Stimulated activated CD8-positive, alpha-beta memory T cell treated with anti-CD3 and anti-CD28 coated beads, Interleukin-15, amount 100 ng/mL, for 48 hours (primary cell): ENCODE measurements around the gene IMPDH2.

Source experiments
- DNase-seq, 2 donors: peaks; one replicate each; pipeline ENCODE4 v3.0.0-alpha.2; 2020; ENCODE audit warnings: low read depth in 2 of 2

The IMPDH2 gene

DNA sequence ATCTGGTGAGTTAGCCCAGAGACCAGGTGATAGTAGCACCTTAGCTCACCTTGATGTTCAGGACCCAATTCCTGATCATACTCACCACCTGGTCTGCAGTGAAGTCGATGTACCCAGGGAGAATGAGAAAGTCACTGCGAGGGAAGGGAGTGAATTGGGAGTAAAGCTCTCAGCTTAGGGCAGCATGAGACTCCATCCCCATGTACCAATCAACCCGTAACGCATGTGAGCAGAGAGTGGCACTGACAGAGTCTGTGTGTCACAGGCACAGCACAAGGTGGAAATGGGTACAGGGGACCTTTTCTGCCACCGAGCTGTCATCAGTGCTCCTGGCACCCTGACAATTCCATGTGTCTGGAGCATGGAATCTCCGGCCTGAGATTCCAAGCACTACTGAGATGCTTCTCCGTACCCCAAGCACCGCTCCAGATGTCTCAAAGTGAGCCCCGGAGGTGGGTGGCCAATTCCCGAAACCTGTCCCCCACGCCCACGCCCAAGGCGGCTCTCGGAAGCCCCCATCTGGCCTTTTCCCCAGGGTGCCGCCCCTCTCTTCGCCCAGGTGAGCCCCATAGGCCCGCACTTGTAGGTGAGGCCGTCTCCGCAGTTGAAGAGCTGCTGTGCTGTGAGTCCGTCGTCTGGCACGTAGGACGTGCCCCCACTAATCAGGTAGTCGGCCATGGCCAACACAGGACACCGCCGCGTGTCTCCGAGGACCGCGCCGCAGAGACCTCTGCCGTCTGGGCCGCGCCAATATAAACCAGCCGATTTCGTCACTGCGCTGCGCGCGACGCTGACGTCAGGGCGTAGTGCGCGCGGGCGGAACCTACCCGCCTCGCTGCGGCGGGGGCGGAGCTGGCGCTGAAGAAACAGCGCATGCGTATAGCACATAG lies at the start of gene IMPDH2:
Gene IMPDH2, minus strand, starts transcription at position 726 of the 890 bp plus-strand sequence. Its CDS starts 48 bp downstream, at position 678.
- DNase-seq, result peak; percentile 89 to 92

DNA sequence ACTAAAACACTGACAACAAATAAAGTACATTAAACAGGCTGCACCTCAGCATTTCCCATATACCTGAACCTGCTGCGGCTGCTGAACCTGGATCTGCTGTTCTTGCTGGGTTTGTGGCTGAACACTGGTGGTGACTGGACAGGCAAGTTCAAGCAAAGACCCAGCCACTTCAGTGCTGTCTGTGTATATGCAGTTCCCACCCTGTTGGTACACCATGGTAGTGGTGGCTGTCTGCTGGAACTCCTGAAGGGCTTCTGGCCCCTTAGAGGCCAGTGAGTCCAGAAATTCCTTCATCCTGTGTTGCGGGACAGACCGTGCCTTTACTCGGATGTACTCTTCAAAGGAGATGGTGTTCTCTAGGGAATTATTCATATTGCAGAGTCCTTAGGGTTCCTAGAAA lies 47.4 kb upstream of the IMPDH2 start:
- DNase-seq, result no peak

DNA sequence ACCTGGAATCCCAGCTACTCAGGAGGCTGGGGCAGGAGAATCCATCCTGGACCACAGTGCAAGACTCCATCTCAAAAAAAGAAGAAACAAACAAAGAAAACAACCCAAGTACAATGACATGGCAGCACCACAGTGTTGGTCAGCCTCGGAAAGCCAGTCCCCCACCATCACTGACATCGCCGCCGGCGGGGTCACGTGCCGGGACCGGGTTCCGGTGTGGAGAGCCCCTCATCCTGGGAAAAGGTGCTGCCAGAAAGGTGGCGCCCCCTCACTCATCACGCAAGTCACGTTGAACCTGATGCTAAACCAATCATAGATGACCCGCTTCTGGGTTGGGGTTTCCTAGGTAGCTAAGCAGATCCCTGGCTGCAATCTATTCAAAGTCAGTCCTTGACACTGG lies 46.9 kb upstream of the IMPDH2 start:
- DNase-seq, result no peak

DNA sequence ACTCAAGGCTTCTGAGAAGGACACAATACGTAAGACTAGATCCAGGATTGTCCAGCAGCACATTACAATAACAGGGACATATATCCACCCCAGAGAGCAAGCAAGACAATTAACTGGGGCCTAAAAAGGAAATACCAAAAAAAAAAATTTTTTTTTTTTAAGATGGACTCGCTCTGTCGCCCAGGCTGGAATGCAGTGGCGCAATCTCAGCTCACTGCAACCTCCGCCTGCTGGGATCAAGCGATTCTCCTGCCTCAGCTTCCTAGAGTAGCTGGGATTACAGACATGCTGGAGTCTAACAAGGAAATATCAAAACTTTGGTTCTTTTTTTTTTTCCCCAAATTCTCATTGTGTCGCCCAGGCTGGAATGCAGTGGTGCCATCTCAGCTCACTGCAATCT lies 28.8 kb upstream of the IMPDH2 start:
- no peak for DNase-seq

DNA sequence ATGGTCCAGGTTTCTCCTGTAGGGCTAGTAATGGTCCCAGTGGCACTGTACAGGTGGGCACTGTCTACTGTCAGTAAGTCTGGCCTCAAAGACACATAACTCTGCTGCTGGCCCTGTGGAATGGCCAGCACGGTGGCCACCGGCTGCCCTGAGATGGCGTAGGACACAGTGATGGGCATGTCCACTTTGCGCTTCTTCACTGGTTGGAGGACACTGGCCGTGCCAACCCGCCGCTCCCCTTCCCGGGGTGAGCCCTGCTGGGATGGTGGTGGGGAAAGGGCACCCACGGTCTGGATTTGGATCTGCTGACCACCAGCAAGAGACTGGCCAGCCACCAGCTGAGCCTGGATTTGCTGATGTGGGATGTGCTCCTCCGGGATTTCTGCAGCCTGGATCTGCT lies 28.1 kb upstream of the IMPDH2 start:
- DNase-seq, result no peak

DNA sequence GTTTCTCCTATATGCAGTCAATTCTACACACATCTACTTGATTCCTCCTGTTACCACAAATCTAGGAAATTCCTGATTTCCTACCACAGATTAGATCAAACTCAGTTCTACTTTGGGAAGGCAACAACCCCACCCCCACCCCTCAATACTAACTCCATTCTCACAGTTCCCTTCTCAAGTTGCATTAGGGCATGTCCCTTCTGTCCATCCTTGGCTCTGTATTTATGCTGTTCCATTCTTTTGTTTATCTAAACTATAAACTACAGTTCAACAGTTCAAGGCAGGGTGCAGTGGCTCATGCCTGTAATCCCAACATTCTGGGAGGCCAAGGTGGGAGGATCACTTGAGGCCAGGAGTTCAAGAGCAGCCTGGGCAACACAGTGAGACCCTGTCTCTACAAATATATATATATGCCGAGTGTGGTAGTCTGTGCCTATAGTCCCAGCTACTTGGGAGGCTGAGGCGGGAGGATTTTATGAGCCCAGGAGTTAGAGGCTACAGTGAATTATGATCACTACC lies 25.2 kb upstream of the IMPDH2 start:
- no peak for DNase-seq

DNA sequence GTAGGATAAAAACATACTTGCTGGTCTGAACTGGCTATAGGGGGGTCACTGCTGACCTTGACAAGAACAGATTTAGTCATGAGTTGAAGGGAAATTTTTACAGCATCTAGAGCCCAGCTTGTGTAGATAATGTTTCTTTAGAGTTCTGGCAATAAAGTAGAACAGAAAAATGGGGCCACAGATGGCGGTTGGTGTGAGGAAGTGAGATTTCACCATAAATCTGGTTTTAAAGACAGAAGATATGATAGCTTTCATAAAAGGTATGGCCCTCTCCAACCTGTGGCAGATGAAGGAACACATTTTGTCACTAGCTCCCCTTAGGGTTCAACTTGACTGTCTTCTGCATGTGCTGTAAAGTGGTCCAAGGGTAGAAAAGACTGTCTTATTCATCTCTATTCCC lies 24.3 kb upstream of the IMPDH2 start:
- no peak for DNase-seq

DNA sequence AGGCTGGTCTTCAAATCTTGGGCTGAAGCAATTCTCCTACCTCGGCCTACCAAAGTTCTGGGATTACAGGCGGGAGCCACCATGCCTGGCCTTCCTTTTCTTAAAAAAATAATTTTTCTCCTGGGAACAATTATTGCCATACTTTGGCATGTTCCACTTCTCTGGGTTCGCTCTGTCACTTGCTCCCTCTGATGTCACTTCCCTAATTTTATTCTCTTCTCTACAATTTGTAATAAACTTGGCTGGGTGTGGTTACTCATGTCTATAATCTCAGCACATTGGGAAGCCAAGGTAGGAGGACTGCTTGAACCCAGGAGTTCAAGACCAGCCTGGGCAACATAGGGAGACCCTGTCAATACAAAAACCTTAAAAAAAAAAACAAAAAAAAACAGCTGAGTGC lies 6.1 kb upstream of the IMPDH2 start:
- DNase-seq, result no peak

DNA sequence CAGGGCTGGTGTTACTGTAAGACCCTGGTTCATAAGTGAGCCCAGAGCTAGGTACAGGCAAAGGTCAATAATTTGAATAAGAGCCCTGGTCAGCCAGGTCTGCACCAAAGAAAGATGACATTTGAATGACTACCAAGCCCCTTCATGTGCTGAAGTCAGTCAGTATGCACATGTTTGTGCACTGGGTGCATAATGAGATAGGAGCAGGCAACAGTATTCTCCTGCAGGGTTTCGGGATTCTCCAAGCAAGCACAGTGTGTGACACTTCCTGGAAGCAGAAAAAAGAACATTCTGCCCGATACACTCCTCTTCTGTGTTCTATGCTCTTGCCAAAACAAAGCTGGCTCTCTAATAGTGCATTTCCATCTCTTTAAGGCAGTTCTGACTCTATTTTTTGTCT lies 5.5 kb upstream of the IMPDH2 start:
- no peak for DNase-seq

DNA sequence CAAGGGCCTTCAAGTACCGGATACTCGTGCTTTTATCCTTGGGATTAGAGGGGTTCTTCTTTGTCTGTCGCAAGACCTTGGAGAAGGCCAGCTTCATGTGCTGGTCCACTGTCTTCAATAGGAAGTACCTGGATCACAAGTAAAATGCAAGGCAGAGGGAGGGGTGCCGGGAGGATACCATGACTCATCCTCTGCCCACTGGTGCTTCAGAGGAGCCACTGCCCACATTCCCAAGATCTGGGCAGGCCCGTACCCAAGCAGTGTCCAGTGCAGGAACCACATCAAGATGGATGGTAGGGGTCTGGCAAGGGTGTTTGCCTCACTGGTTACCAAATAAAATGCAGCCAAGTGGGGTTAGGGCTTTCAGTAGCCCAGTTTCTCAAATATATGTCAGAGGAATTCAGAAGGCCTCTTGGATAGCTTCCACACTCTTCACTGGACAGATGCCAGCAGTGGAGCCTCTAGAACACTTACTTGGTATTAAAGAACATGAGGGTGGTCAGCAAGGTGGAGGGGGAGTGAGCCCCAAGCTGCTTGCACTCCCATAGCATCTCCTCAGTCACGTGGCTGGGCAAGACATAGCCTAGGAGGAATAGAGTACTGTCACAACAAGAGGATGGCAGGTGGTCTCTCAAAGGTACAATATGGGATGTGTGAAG lies 3.6 kb upstream of the IMPDH2 start:
- no peak for DNase-seq

DNA sequence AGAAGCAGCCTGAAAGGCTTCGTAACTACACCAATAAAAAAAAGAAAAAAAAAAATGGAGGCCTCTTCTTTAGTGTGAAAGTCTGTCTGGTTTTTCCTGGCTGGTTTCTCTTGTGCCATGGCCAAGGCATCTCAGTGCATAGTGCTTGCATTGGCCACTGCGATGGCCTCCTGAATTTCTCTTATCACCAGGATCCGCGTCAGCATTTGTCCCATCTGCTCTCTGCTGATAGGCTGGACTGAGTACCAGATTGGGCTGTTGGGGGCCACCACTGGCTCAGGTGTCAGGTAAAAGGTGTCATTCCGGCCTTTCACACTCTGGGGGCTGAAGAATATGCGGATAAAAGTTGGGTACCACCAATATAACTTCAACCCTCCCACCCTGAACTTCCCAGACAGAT lies 1.1 kb upstream of the IMPDH2 start:
- no peak for DNase-seq

DNA sequence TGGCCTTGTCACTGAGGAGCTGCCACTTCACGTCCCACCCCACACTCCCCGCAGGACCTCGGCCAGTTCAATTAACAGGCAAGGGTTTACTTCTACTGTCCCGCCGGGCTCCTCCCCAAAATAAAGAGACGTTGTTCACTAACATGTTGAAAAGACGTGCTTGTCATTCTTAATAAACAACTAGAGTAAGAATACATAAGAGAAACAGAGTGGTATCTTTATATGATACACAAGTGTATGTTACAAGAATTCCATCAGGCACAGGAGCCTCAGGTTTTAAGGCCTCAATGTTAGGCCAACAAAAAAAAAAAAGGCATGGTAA lies 326 bp upstream of the IMPDH2 start:
- no peak for DNase-seq

DNA sequence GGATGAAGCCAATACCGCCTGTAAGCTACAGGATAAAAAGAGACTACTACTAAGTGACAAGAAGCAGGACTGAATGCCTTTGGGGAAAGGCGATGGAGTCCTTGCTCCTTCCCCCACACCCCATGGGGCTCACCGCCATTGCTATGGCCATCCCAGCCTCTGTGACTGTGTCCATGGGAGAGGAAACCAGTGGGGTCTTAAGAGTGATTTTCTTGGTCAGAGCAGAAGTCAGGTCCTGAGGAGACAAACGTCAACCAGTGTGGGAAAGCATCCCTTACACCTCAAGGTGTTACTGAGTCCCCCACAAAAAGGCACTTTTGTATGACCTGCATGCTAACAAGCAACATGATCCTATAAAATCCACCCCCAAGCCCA lies 913 bp downstream of the IMPDH2 start:
- no peak for DNase-seq

DNA sequence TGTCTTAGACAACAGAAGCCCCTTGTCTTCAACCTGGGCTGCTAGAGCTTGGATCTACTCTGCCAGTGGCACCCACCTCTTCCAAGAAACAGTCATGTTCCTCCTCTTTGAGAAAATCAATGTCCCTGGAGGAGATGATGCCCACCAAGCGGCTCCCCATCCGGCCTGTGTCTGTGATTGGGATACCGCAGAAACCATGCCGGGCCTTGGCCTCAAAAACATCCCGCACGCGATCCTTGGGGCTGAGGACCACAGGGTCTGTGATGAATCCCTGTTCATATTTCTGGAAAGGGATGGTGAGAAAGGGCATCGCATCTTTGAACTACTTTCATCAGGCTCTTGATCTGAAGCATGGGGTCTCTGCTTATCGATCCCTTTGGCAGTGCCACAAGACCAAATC lies 1.6 kb downstream of the IMPDH2 start:
- DNase-seq, result no peak

DNA sequence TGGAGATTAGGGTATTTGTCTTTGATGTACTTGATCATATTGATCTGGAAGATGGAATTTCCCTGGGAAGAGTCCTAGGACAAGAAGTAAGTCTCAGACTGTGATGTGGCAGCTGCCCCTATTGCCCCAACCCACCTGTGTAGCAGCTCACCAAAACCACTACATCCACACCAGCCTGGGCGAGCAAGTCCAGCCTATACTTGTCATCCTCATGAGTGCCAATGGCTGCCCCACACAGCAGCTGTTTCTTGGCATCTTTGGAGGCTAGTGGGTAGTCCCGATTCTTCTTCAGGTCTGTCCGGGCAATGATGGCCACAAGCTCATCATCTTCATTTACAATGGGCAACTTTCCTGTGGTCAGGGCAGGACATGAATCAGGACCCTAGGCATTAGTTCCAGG lies 2.7 kb downstream of the IMPDH2 start:
- DNase-seq, result no peak

DNA sequence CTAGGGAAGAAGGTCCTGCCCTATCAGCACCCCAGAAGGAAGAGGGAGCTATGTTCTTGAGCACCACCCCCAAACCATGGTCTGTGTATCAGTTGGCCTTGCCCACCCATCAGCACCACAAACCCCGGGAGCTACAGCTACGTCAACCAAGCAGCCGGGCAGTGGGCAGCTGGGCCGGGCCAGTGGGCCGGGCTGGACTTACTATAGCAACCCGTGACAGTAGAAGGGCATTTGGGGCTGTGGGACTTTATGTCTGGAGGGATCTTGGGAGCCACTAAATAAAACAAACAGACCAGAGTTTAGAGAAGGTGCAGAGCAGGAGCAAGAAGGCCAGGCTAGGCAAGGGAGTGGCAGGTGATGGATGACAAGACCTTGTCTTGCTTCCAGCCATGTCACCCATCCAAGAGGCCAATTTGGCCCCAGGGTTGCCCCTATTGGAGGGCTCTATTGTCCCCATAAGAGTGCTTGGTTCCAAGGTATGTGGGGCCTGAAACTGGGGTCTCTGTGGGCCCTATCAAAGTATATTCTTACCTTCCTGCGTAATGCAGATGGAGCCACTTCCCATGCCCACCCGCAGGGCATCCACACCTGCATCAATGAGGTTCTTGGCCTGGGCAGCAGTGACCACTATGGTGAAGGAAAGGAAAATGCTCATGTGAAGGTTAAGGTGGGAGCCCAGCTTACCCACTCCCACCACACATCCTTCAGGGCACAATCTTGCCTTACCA lies 3.2 kb downstream of the IMPDH2 start:
- no peak for DNase-seq

DNA sequence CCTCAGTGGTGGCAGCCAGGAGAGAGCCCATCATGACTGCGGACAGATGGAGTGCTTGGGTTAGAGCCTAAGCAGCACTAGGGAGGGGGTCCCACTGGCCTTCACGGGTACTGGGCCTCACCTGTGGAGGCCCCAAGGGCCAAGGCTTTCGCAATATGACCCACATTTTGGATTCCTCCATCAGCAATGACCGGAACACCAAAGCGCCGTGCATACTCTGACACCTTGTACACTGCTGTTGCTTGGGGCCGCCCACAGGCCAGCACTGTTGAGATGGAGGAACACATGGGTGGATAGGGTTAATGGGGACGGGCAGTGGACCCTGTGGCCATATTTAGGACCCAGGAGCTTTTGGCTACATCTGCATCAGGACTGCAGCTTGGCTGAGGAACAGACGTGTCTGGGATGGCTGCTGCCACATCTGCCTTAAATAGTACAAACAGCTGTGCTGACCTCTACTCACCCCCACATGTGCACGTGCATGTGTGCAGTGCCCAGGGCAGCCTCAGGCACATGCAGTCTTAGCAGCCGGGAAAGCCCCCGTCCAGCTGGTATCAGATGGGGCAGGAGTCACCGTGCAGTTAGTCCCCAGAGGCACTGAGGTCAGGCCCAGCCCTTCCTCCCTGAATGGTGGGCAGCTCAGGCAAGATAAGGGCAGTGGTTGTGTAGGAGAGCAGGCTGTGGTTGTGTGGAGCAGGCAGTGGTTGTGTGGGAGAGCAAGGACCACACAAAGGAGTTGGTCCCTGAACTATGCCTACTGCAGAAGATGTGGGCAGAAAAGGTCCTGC lies 4.0 kb downstream of the IMPDH2 start:
- DNase-seq, result no peak

DNA sequence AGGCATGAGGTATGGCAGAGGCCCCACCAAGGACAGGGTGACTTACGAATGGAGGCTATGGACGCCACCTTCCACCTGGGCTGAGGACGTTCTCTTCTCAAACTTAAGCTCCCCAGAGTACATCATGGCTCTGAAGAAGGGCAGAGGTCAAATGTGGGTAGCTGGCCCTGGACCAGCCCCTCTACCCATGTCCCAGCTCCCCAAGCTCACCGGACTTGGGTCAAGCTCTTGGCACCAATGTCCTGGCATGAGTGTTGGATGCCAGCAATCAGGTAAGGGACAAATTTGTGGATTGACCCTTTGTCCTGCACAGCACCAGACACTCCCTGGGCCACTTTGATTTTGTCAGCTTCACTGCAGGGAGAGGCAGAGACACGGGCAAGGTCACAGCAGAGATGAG lies 4.7 kb downstream of the IMPDH2 start:
- no peak for DNase-seq

DNA sequence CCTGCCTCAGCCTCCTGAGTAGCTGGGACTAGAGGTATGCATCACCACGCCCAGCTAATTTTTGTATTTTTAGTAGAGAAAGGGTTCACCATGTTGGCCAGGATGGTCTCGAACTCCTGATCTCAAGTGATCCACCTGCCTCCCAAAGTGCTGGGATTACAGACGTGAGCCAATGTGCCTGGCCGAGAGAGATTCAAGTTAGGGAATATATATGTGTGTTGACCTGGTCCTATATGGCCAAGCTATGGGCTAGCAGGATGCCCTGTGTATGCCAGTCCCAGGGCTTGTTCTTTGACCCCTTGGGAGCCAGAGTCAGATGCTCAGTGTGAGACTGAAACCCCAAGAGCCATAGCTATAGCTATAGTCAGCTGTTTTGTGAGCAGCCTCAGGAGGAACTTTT lies 5.4 kb downstream of the IMPDH2 start:
- no peak for DNase-seq

DNA sequence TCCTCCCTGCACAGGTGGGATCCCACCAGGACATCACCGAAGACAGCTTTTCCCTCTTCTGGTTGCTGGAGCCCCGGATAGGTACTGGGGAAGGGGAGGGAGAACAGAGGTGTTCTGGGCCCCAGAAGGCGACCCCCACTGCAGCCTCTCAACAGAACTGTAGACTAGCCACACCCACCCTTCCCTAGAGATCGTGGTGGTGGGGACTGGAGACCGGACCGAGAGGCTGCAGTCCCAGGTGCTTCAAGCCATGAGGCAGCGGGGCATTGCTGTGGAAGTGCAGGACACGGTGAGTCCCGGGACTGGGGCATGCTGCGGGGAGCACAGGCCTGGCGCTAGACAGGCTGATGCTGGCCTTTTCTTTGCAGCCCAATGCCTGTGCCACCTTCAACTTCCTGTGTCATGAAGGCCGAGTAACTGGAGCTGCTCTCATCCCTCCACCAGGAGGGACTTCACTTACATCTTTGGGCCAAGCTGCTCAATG lies 6.5 kb downstream of the IMPDH2 start:
- DNase-seq, result no peak

DNA sequence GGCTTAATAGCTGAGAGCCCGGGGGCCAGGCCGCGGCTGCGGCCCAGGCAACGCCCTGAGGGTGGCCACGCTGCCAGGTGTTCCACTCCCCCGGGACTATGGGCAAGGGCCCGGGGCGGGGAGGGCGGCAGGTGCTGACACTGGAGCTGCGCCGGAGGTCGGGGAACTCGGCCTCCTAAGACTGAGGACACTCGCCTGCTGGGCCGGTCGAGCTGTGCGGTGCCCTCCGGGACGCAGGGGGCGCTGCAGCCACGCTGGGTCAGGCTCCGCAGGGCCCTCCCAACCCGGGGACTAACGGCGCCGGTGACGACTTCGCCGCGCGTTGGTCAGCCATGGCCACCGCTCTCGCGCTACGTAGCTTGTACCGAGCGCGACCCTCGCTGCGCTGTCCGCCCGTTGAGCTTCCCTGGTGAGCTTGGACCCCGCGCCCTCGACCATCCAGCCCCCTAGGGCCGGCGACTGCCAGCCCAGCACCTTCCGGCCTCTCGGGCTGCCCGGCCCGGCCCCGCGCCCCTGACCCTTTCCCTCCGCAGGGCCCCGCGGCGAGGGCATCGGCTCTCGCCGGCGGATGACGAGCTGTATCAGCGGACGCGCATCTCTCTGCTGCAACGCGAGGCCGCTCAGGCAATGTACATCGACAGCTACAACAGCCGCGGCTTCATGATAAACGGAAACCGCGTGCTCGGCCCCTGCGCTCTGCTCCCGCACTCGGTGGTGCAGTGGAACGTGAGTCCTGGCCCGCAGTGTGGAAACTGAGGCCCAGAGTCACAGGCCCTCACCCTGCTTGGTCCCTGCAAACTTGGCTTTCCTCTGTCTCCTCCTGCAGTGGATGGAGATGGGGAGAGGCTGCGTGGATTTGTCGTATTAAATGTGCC lies 7.1 kb downstream of the IMPDH2 start, which contains the start of gene NDUFAF3:
Gene NDUFAF3, plus strand, starts transcription at position 309 of the 875 bp plus-strand sequence. Its CDS starts 24 bp downstream, at position 333.
- DNase-seq, result peak; percentile 90
